Measurements from ENCODE around the gene REM2.

REM2 gene

DNA sequence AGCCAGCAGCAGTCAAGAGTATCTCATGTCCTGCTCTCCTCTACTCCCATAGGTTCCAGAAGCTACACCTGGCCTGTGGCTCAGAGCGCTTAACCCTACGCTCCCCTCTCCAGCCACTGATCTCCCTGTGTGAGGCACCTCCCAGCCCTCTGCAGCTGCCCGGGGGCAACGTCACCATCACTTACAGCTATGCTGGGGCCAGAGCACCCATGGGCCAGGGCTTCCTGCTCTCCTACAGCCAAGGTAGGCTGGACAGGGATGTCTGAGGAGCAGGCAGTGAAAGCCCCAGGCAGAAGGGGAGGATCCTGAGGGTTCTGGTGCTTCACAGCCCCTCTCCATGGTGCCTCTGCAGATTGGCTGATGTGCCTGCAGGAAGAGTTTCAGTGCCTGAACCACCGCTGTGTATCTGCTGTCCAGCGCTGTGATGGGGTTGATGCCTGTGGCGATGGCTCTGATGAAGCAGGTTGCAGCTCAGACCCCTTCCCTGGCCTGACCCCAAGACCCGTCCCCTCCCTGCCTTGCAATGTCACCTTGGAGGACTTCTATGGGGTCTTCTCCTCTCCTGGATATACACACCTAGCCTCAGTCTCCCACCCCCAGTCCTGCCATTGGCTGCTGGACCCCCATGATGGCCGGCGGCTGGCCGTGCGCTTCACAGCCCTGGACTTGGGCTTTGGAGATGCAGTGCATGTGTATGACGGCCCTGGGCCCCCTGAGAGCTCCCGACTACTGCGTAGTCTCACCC is 7.8 kb upstream of the REM2 start:
- no peak for DNase-seq (ENCODE audit: low read depth)

GRCh38 chr14:22875748-22876319 is 7.2 kb upstream of the REM2 start:
- DNase-seq (ENCODE audit: low read depth) = no peak

DNA sequence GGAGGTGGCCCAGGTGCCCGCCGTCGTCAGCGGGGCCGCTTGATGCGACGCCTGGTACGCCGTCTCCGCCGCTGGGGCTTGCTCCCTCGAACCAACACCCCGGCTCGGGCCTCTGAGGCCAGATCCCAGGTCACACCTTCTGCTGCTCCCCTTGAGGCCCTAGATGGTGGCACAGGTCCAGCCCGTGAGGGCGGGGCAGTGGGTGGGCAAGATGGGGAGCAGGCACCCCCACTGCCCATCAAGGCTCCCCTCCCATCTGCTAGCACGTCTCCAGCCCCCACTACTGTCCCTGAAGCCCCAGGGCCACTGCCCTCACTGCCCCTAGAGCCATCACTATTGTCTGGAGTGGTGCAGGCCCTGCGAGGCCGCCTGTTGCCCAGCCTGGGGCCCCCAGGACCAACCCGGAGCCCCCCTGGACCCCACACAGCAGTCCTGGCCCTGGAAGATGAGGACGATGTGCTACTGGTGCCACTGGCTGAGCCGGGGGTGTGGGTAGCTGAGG is 6.0 kb upstream of the REM2 start:
- no peak for DNase-seq (ENCODE audit: low read depth)

- no peak for DNase-seq (ENCODE audit: low read depth)
Measured at GRCh38 chr14:22878271-22879246, 4.5 kb upstream of the REM2 start.

DNA sequence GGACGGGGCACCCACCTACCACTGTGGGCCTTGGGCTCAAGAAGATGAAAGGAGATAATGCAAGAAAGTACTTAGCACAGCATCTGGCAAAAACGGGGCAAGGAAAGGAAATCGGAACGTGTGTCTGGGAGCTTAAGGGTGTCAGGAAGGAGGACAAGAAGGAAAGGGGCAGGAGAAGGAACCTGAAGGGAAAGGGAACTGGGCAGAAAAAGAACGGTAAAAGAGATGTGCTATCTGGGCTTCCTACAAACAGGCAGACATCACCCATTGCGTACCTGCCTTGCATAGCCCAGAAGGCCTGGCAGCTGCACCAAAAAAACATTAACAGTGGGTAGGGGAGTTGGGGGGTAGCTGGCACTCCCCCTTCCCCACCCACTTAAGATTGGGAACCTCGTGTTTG is 958 bp upstream of the REM2 start:
- no peak for DNase-seq (ENCODE audit: low read depth)

- DNase-seq (ENCODE audit: low read depth) = peak; percentile 43
Measured at GRCh38 chr14:22882529-22883172, 371 bp upstream of the REM2 start.

- DNase-seq (ENCODE audit: low read depth) = no peak
Measured at GRCh38 chr14:22884076-22884737, 1.2 kb downstream of the REM2 start.

- DNase-seq (ENCODE audit: low read depth) = no peak
Measured at GRCh38 chr14:22884738-22885523, 1.9 kb downstream of the REM2 start.

DNA sequence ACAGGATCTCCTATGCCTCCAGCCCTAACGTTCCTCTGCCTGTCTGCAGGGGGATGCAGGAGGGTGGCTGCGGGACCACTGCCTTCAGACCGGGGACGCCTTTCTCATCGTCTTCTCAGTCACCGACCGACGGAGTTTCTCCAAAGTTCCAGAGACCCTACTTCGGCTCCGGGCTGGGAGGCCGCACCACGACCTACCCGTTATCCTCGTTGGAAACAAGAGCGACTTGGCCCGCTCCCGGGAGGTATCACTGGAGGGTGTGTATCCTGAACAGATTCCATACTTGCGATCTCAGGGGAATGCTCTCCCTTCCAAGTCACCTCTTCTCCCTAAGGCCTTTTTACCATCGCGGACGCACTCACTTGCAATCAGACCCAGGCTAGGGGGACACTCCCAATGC is 3.0 kb downstream of the REM2 start:
- DNase-seq (ENCODE audit: low read depth) = no peak

DNA sequence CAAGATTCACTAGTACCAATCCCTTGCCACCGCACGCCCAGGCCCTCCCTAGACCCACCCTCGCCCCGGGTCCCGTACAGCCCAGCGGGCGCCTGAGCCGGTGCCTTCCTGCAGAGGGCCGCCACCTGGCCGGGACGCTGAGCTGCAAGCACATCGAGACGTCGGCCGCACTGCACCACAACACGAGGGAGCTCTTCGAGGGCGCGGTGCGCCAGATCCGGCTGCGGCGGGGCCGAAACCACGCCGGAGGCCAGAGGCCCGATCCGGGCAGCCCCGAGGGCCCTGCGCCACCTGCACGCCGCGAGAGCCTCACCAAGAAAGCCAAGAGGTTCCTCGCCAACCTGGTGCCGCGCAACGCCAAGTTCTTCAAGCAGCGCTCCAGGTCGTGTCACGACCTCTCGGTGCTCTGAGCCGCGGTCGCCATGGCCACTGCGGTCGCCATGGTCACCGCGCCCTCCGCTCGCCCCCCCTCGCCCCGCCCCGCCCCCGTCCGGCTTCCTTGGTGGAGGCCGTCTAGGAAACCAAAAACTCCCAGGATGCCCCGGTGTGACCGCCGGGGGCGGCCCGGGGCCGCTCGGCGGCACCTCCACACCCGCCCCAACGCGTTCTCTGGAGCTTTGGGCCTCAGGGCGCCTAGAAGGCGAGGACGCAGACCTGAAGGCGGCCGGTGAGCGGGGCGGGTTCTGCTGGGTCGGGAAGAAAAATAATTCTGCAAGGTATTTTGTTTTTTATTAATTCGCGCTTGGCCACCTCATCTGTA is 3.7 kb downstream of the REM2 start:
- DNase-seq (ENCODE audit: low read depth) = peak; percentile 76

GRCh38 chr14:22887260-22887989 is 4.4 kb downstream of the REM2 start:
- DNase-seq (ENCODE audit: low read depth) = peak; percentile 91

DNA sequence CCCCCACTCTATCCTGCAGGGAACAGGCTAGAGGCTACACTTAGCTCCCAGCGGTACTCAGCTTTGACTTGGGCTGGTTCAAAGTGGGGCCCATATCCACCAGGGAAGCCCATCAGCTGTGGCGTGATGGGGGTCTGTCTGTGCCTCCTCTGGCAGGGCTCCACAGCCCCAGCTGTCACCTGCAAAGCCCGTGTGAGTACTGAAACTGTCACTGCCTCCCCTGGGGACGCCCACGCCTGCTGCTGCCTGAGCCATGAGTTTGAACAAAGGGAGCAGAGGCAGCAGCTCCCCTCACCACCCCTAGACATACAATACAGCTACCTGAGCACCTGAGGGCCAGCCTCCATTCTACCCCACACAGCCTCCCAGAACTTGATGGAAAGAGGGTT is 5.0 kb downstream of the REM2 start:
- DNase-seq (ENCODE audit: low read depth) = no peak

- no peak for DNase-seq (ENCODE audit: low read depth)
Measured at GRCh38 chr14:22888662-22889061, 5.6 kb downstream of the REM2 start.

- DNase-seq (ENCODE audit: low read depth) = no peak
Measured at GRCh38 chr14:22890416-22890815, 7.4 kb downstream of the REM2 start.

DNA sequence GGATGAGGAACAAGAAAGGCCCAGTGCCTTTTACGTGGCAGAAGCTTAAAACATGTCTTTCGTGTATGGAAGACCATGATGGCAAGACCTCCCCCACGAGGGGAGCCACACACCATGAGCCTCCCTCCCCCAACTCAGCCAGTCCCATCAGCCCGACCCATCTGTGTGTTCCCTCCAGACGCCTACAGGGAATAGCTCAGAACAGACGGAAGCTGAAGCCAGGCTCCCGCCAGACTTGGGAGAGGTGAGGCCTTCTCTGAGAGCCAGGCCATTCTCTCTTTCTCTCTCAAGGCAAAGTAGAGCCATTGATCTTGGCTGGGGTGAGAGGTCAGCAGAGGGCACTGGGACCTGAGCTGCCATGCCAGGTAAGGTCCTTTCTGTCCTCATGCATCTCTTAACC is 9.5 kb downstream of the REM2 start:
- DNase-seq (ENCODE audit: low read depth) = no peak

GRCh38 chr14:22893706-22894105 is 10.7 kb downstream of the REM2 start:
- no peak for DNase-seq (ENCODE audit: low read depth)

DNA sequence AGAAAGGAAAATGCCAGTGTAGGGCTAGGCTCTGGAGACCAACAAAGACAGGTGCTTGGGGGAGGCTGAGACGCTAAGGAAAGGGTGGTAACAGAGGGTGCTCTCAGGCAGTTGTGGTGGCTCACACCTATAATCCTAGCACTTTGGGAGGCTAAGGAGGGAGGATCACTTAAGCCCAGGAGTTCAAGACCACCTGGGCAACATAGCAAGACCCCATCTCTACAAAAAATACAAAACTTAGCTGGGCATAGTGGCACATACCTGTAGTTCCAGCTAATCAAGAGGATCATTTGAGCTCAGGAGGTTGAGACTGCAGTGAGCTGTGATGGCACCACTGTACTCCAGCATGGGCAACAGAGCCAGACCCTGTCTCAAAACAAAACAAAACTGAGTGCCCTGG is 12.4 kb downstream of the REM2 start:
- no peak for DNase-seq (ENCODE audit: low read depth)

DNA sequence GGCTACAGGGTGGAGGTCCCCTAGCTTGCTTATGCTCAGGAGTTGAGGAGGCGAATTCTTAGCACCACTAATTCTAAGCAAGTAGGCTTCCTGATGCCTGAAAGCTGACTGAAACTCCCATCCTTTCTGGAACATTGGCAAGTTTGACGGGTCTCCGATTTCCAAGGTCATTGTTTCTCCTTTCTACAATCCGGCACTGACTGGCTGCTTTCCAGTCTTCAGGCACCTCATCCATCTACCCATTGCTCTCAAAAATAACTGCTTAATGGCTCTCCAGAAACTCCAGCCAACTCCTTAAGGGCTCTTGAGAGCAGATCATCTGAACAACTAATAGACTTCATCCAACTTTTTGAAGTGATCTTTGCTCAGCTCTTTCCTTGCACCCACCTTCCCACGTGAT is 13.3 kb downstream of the REM2 start:
- no peak for DNase-seq (ENCODE audit: low read depth)

- DNase-seq (ENCODE audit: low read depth) = no peak
Measured at GRCh38 chr14:22896760-22897159, 13.7 kb downstream of the REM2 start.

All from EH (cell line).